SU-DHL-6 (cell line): ENCODE measurements around the gene SDK2.

Source experiments
- H2AFZ ChIP-seq: fragments of 200-600 bp; sonication (generic); 2 replicates; pipeline ENCODE4 v1.6.1; 2014; ENCODE audit warnings: low read depth, mild to moderate bottlenecking, moderate library complexity, mixed read lengths, antibody characterized with exemption, low read length; ENCODE audit not compliant: severe bottlenecking
- H3F3A ChIP-seq: fragments of 200-600 bp; shearing (Covaris generic); 2 replicates; pipeline ENCODE4 v1.6.0; 2016; ENCODE audit warnings: antibody characterized with exemption, mild to moderate bottlenecking; ENCODE audit not compliant: insufficient read depth
- H3K27ac ChIP-seq: fragments of 200-600 bp; sonication (generic); 2 replicates; pipeline ENCODE4 v1.5.1; 2016; ENCODE audit warnings: low read depth, mild to moderate bottlenecking, low read length, moderate library complexity, mixed read lengths
- H3K27me3 ChIP-seq: fragments of 200-600 bp; sonication (generic), shearing (Covaris generic); 2 replicates; pipeline ENCODE4 v1.6.0; 2014; ENCODE audit warnings: mild to moderate bottlenecking, low read length
- H3K36me3 ChIP-seq: fragments of 200-600 bp; sonication (generic); 2 replicates; pipeline ENCODE4 v1.6.1; 2014; ENCODE audit warnings: mild to moderate bottlenecking, low read length, mixed read lengths
- H3K4me2 ChIP-seq: fragments of 300-600, 200-600 bp; shearing (Covaris generic), sonication (generic); 2 replicates; pipeline ENCODE4 v1.6.0; 2014; ENCODE audit warnings: low read length, low read depth, mild to moderate bottlenecking; ENCODE audit not compliant: poor library complexity, severe bottlenecking
- H3K4me3 ChIP-seq: fragments of 200-600 bp; sonication (generic); 2 replicates; pipeline ENCODE4 v1.5.1; 2014; ENCODE audit warnings: antibody characterized with exemption, low read length, mild to moderate bottlenecking, mixed read lengths; ENCODE audit not compliant: insufficient read depth, poor library complexity, severe bottlenecking
- H3K79me2 ChIP-seq: fragments of 200-600 bp; sonication (generic); 2 replicates; pipeline ENCODE4 v1.6.1; 2014; ENCODE audit warnings: mild to moderate bottlenecking, low read length, moderate library complexity; ENCODE audit not compliant: insufficient read depth
- H3K9ac ChIP-seq: fragments of 200-600 bp; sonication (generic); 2 replicates; pipeline ENCODE4 v1.7.0; 2014; ENCODE audit warnings: mild to moderate bottlenecking, low read length
- H3K9me2 ChIP-seq: fragments of 200-600 bp; sonication (generic); replicated peaks from 2 replicates; pipeline ENCODE4 v1.6.1; 2014; ENCODE audit warnings: low read length; ENCODE audit not compliant: insufficient read depth
- H3K9me3 ChIP-seq: fragments of 200-600 bp; sonication (generic); 2 replicates; pipeline ENCODE4 v1.6.1; 2014; ENCODE audit warnings: low read length, mixed read lengths; ENCODE audit not compliant: insufficient read depth
- H4K20me1 ChIP-seq: fragments of 200-600 bp; sonication (generic); 2 replicates; pipeline ENCODE4 v1.6.1; 2014; ENCODE audit warnings: low read depth, mild to moderate bottlenecking, antibody characterized with exemption, low read length, moderate library complexity, mixed read lengths
- EZH2phosphoT487 ChIP-seq: fragments of 200-600 bp; sonication (generic), shearing (Covaris generic); conservative IDR thresholded peaks from 2 replicates; pipeline ENCODE4 v1.6.1; 2018; ENCODE audit warnings: mild to moderate bottlenecking, antibody characterized with exemption, low read length, moderate library complexity, mixed read lengths
- TF ChIP-seq, protein P1 (sequence below): fragments of 200-600 bp; sonication (generic); IDR thresholded peaks from one replicate; pipeline ENCODE4 v1.5.1; 2017; ENCODE audit warnings: antibody characterized with exemption, mild to moderate bottlenecking, low read length, moderate library complexity; ENCODE audit not compliant: insufficient read depth, poor library complexity, severe bottlenecking

The SDK2 gene

DNA sequence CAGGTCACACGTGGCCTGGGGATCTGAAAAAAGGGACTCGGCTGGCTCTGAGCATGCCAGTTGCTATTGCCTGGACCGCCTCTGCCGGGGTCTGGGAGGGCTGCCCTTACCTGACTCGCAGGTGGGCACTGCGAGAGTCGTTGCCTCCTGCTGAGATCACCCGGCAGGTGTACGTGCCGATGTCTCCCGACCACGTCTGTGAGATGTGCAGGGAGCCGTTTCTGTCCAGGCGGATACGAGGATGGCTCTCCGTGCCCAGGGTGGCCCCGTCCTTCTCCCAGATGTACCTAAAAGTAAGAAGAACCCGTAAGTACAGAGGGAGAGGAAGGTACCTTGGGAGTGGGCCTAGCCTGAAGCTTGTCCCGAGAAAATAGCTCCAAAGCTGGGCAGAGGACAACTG is 220.4 kb downstream of the SDK2 start:
- no peak overlapping the region for H2AFZ ChIP-seq
- H3K9me2 ChIP-seq = no peaks in the 10 kb centered on the region
- H4K20me1 ChIP-seq = no peaks in the 10 kb centered on the region
- H3F3A ChIP-seq = no peaks in the 10 kb centered on the region
- no peaks in the 10 kb centered on the region for H3K79me2 ChIP-seq
- no peak overlapping the region for H3K4me2 ChIP-seq
- TF ChIP-seq, protein P1, sequence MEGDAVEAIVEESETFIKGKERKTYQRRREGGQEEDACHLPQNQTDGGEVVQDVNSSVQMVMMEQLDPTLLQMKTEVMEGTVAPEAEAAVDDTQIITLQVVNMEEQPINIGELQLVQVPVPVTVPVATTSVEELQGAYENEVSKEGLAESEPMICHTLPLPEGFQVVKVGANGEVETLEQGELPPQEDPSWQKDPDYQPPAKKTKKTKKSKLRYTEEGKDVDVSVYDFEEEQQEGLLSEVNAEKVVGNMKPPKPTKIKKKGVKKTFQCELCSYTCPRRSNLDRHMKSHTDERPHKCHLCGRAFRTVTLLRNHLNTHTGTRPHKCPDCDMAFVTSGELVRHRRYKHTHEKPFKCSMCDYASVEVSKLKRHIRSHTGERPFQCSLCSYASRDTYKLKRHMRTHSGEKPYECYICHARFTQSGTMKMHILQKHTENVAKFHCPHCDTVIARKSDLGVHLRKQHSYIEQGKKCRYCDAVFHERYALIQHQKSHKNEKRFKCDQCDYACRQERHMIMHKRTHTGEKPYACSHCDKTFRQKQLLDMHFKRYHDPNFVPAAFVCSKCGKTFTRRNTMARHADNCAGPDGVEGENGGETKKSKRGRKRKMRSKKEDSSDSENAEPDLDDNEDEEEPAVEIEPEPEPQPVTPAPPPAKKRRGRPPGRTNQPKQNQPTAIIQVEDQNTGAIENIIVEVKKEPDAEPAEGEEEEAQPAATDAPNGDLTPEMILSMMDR = no peak
- no peak for TF ChIP-seq EZH2phosphoT487
- no peak overlapping the region for H3K27ac ChIP-seq
- H3K4me3 ChIP-seq = no peak overlapping the region
- H3K27me3 ChIP-seq = no peaks in the 10 kb centered on the region
- H3K9me3 ChIP-seq = no peaks in the 10 kb centered on the region
- H3K9ac ChIP-seq = no peak overlapping the region
- H3K36me3 ChIP-seq = no peaks in the 10 kb centered on the region

DNA sequence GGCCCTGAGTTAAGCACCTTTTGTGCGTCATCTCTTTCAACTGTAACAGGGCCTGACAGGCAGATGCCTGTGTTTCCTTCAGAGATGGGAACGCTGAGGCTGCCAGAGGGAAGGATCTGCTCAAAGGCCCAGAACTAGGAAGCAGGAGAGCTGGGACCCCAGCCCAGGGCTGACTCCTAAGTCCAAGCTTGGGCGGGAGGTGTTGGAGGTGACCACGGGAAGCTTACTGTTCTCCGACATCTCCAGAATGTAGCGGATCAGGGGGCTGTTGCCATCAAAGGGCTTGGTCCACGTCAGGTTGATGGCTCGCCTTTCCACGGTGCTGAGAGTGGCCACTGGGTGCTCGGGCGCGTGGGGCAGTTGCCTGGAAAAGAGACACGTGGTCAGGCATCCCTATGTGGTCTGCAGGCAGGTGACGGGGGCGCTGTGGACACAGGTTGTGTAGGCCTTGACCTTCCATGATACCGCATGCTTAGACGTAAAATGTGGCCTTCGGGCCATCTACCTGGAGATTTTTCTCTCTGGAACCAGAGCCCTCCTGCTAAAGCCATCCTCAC is 221.0 kb downstream of the SDK2 start:
- no peaks in the 10 kb centered on the region for H3K36me3 ChIP-seq
- no peak overlapping the region for H3K27ac ChIP-seq
- H2AFZ ChIP-seq = no peak overlapping the region
- TF ChIP-seq, protein P1 = no peak
- no peak for TF ChIP-seq EZH2phosphoT487
- H3K9me3 ChIP-seq = no peaks in the 10 kb centered on the region
- H3F3A ChIP-seq = no peaks in the 10 kb centered on the region
- no peaks in the 10 kb centered on the region for H3K27me3 ChIP-seq
- no peaks in the 10 kb centered on the region for H3K9me2 ChIP-seq
- H3K9ac ChIP-seq = no peak overlapping the region
- no peak overlapping the region for H3K4me3 ChIP-seq
- H3K4me2 ChIP-seq = no peak overlapping the region
- no peaks in the 10 kb centered on the region for H4K20me1 ChIP-seq
- no peaks in the 10 kb centered on the region for H3K79me2 ChIP-seq

DNA sequence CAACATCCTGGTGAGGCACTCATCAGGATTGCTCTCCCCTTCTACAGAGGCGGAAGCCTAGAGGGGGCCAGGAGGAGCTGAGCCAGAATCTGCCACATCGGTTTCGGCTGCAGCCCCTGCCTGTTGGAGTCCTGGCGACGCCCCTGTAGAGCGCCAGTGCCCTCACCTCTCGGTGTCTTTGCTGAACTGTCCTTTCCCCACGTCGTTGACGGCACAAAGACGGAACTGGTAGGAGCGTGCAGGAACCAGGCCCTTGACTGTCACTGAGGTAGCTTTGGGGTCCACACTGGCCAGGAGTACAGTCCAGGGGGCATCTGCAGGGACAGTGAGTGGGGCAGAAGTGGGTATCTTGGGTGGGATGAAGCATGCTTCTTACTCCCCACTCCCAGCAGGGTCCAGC is 222.1 kb downstream of the SDK2 start:
- no peak overlapping the region for H3K27ac ChIP-seq
- H3K9me2 ChIP-seq = no peaks in the 10 kb centered on the region
- no peak overlapping the region for H3K4me3 ChIP-seq
- H3K4me2 ChIP-seq = no peak overlapping the region
- H2AFZ ChIP-seq = no peak overlapping the region
- no peaks in the 10 kb centered on the region for H3K27me3 ChIP-seq
- no peaks in the 10 kb centered on the region for H4K20me1 ChIP-seq
- no peaks in the 10 kb centered on the region for H3K36me3 ChIP-seq
- no peaks in the 10 kb centered on the region for H3K9me3 ChIP-seq
- H3K79me2 ChIP-seq = no peaks in the 10 kb centered on the region
- no peak overlapping the region for H3K9ac ChIP-seq
- no peaks in the 10 kb centered on the region for H3F3A ChIP-seq
- no peak for TF ChIP-seq EZH2phosphoT487
- TF ChIP-seq, protein P1 = no peak
